Non-pigmented ciliary epithelial cell (primary cell): ENCODE measurements around the gene PPARGC1A.

Experiments
- DNase-seq: peaks from one replicate; pipeline ENCODE4 v3.0.0-alpha.2; 2010; ENCODE audit warnings: low read depth

The PPARGC1A gene

DNA sequence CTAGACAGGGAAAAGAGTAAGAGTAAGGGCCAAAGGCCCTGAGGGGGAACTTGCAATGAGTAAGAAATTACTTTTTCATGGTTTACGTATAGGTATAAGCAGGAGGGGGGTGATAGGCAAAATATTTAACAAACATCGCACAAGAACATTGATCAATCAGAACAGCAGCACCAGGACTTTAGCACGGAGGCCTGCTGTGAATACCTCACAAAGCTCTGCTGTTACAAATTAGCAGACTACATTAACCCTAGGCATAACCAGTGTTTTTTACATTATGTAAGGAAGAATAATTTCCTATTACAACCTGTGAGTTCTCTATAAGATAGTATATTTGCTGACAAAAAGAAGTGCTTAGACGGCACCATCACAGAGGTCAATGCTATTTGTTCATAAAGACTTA, 44.9 kb downstream of the PPARGC1A start:
- no peak for DNase-seq

DNA sequence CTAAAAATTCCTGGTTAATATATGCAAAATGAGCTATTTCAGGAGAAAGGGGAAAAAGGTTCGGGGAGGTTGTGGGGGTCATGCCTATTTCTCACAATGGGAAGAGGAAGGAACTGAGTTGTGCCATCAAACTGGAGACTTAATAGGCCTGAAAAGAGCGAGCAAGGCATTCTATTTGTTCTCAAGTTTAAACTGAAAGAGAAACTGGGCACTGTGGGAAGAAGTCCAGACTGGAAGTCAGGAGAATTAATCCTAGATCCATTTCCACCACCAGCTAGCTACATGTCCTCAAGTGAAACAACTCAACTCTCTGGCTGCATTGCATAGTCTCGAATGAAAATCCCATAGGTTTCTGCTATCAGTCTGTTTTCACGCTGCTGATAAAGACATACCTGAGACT, 50.6 kb downstream of the PPARGC1A start:
- DNase-seq = no peak

DNA sequence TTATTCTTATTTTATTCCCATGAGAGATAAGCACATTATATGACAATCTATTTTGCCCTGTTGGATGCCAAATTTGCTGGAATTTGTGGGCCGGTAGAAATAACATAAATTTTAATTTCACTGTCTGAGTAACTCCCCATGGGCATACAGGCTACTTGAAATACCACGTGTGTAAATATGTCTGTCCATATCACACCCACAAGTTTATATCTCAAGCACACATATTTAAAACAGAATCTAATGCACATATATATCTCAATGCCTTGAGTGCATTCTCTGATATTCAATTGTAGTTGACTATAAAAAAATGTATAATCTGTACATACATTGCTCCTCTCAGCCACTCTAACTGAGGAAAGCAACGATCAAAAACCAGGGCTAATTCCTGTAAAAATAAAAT, 51.2 kb downstream of the PPARGC1A start:
- no peak for DNase-seq

- DNase-seq = no peak
Observed at GRCh38 chr4:23838131-23838530, 51.7 kb downstream of the PPARGC1A start.

- DNase-seq = no peak
Observed at GRCh38 chr4:23837371-23837770, 52.5 kb downstream of the PPARGC1A start.

DNA sequence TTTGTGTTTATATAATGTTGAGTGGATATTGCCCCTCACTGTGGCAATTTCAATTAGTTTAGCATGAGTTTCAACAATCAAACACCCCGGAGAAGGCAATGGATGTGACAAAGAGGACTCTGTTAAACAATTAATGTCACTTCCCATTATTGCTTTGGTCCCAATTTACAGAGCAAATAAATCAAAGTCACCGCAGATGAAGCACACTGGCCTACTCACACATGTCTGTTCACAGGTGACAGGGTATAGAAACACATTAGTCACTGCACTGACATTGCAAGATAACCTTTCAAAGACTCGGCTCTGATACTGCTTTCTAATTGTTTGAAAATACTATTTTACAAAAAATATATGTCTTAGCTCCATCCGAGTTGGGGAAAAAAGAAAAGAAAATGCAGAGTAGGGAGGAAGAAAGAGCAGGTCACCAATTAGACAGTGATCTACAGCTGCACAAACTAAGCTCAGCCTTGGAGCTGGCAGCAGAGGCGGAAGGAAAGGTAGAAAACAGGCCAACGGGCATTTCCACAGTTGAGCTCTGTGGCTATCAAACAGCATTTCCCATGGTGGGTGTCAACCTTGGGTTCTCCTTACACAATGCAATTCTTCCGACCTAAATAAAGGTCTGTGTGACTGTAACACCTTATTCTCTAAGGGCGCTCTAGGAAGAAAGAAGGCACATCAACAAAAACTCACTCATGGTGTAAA, 53.9 kb downstream of the PPARGC1A start:
- no peak for DNase-seq

GRCh38 chr4:23828779-23829178, 61.1 kb downstream of the PPARGC1A start:
- no peak for DNase-seq

- no peak for DNase-seq
Observed at GRCh38 chr4:23828020-23828715, 61.7 kb downstream of the PPARGC1A start.

DNA sequence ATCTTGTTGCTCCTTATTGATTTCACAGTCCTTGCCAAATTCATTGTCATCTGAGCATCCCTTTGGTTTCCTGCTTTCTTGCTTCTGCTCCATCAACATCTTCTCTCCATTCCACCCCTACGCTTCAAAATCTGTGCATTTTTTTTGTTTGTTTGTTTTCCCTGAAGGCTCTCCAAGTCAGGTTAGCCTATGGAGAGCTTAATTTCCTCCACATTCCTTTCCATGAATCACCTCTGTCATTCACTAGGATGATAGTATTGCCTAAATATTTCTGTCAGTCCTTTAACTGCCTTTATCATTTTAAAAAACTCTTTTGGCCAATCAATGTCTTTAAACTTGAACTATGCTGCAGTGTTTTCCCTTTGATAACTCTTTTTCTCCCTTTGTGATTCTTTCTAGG, 67.7 kb downstream of the PPARGC1A start:
- no peak for DNase-seq

- DNase-seq = peak; percentile 9
Observed at GRCh38 chr4:23819041-23819511, 70.8 kb downstream of the PPARGC1A start.

- DNase-seq = no peak
Observed at GRCh38 chr4:23818097-23818885, 71.6 kb downstream of the PPARGC1A start.

GRCh38 chr4:23814996-23815660, 74.7 kb downstream of the PPARGC1A start:
- DNase-seq = no peak

DNA sequence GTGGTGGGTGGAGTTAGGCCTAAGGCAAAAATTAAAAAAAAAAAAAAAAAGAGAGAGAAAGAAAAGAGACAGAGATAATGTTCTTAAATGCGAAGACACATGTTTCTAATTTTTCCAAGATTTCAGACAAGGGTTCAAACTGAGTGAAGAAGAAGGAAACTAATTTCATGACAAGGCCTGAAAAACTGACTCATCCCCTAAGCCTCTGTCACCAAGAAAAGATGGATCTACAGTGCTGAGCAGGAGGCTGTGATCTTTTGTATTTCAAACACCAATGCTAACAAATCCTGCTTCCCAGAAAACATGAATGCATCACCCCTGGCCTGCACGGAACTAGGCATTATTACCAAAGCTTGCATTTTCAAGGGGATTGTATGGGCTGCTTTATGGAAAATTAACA, 75.3 kb downstream of the PPARGC1A start:
- no peak for DNase-seq

GRCh38 chr4:23811161-23811560, 78.7 kb downstream of the PPARGC1A start:
- DNase-seq = no peak

DNA sequence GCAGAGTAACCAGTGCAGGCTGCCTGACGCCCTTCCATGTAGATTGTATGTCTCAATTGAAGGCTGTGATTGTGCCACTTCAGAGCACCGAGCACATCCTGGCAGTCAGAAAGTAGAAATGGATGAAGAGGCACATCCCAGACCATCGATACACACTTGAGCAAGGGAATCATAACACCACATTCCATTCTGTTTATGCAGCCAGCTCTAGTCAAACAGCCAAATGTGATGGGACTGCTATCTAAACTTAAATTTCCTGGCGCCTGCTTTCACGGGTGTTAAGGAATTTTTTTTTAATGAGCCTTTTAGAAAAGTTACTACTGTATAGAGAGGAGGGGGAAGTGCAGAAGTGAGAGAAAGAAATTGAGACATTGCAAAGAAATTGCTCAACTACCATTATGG, 84.4 kb downstream of the PPARGC1A start:
- no peak for DNase-seq

DNA sequence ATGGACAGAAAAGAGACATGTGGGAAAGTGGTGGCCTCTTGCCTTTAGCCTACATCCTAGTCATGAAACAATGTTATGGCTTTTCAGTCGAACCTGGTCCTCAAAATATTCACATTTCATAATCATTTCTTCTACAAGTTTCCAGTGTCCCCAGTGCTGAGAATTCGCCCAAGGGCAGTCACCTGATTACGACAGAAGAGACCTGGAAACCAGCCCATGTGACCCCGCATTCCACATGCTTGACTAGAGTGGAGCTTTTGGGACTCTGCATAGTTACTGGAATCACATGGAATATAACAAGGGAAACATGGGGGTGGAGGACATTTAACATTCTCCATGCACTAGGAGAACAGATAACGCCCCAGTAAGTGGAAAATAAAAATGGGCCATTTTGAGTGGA, 100.1 kb downstream of the PPARGC1A start:
- DNase-seq = peak; percentile 37

DNA sequence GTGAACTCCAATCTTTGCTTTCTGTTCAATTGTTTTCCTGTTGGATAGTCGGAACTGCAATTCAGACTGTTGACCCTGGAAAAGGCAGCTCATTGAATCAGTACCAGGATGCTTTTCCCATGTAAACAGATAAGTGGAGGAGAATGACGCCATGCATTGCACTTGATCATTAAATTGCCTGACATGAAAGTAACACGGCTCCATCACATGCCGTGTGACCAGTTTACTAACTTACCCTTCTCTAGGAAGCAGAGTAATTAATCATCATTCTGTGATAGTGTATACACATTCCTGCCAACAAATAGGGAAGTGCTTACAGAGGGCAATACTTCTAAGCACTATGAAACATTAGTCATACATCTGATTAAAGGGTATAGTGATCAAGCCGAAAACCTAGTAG, 101.4 kb downstream of the PPARGC1A start:
- no peak for DNase-seq

- DNase-seq = no peak
Observed at GRCh38 chr4:23788027-23788426, 101.8 kb downstream of the PPARGC1A start.

- DNase-seq = no peak
Observed at GRCh38 chr4:23782778-23783437, 106.9 kb downstream of the PPARGC1A start.

- no peak for DNase-seq
Observed at GRCh38 chr4:23779839-23780238, 110.0 kb downstream of the PPARGC1A start.

GRCh38 chr4:23779422-23779821, 110.4 kb downstream of the PPARGC1A start:
- DNase-seq = no peak

- DNase-seq = no peak
Observed at GRCh38 chr4:23775694-23776093, 114.2 kb downstream of the PPARGC1A start.
